ENCODE data around the gene C17orf114.

Gene C17orf114

GRCh38 chr17:4788159-4788806 lies 13.8 kb downstream of the C17orf114 start:
- no peak for DNase-seq (ENCODE audit: low spot score)

DNA sequence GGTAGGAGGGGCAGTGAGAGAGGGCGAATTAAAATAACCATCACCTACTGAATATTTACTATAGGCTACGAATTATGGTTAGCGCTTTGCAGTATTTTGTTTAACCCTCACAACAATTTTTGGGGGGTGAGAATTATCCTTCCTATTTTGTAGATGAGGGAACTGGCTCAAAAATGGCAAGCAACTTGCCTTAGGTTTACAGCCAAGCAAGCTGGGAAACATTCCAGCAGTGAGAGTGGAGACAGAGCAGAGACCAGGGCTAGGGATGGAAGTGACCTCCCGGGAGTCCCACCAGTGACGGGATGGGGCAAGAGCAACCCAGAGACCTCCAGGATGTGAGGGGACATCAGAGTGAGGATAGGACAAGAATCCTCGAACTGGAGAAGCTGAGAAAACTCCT lies 15.6 kb downstream of the C17orf114 start:
- DNase-seq (ENCODE audit: low spot score), result no peak

- no peak for DNase-seq (ENCODE audit: low spot score)
These were observed 16.0 kb downstream of the C17orf114 start, which contains the start of gene VMO1 for GRCh38 chr17:4786106-4786511. Gene VMO1 (minus strand): TSS chr17:4786364. CDS start chr17:4786352, 12 bp downstream.

GRCh38 chr17:4785311-4786105 lies 16.6 kb downstream of the C17orf114 start:
- DNase-seq (ENCODE audit: low spot score), result no peak

DNA sequence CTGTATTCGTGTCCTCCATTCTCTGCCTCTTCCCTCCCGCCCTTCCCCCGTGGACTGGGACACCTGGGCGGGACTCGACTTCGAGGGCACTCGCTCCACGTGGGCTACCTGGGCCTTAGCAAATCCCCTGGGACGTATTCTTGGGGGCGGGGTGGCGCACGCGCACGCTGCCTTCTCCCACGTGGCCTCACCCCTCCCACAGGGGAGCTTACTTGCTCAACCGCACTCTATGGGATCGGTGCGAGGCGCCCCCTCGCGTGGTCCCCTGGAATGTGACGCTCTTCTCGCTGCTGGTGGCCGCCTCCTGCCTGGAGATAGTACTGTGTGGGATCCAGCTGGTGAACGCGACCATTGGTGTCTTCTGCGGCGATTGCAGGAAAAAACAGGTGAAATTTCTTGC lies 19.5 kb downstream of the C17orf114 start:
- no peak for DNase-seq (ENCODE audit: low spot score)

DNA sequence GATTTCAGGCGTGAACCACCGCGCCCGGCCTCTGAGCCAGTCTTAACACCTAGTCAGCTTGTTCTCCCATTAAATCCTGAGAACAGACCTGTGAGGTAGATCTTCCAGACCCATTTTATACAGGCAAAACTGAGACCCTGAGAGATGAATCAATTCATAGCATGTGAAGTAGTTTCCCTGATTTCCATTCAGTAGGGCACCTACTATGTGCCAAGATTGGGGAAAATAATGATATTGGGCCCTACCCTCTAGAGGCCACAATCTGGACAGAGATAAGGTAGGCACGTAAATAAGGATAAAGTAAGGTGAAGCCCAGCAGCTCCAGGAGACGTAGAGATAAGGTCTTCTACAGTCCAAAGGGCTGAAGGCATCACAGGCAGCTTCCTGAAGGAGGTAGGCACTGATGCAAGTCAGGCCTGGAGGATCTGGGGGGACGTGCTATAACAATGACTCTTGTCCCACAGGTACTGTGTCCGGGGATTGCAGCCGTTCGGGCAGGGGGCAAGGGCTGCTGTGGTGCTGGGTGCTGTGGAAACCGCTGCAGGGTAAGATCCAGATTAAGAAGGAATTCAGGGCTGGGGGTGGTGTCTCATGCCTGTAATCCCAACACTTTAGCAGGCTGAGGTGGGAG lies 21.7 kb downstream of the C17orf114 start:
- no peak for DNase-seq (ENCODE audit: low spot score)

GRCh38 chr17:4777969-4778760 lies 24.0 kb downstream of the C17orf114 start:
- DNase-seq (ENCODE audit: low spot score), result no peak

- DNase-seq (ENCODE audit: low spot score), result no peak
These were observed 29.9 kb downstream of the C17orf114 start for GRCh38 chr17:4772235-4772613.

- no peak for DNase-seq (ENCODE audit: low spot score)
These were observed 30.5 kb downstream of the C17orf114 start, which contains the start of gene TM4SF5 for GRCh38 chr17:4771519-4772234. Gene TM4SF5 (plus strand): TSS chr17:4771886. CDS start chr17:4771923, 37 bp downstream.

- DNase-seq (ENCODE audit: low spot score), result no peak
These were observed 32.5 kb downstream of the C17orf114 start for GRCh38 chr17:4769628-4770027.

DNA sequence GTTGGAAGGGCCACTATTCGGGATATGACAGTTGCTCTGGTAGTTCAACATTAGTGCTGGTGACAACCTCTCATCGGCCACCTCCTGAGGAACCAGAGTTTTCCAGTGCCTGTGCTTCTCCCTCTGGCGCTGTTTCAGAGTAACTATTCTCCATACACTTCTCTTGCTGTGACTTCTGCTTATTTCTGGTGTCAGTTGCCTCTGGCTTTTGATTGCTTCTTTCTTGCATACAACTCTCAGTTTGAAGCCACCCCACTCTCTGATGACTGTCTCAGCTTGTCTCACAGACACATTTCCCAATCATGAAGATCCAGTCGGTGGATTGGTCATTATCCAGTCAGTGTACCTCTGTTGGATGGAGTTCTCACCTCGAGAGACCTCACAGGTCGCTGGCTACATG lies 33.8 kb downstream of the C17orf114 start:
- no peak for DNase-seq (ENCODE audit: low spot score)

DNA sequence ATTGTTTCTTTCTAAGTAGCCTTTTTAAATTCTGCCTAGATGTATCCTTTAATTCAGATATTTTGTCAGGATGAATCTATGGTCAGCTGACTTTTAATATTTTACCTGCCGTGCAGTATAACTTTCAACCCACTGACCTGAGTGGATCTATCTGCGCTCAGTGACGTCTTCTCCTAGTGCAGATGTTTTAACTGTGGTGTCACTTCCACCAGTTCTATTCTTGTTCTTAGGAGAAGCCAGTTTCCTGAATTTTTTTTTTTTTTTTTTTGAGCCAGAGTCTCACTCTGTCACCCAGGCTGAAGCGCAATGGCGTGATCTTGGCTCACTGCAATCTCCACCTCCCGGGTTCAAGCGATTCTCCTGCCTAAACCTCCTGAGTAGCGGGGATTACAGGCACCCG lies 35.4 kb downstream of the C17orf114 start:
- DNase-seq (ENCODE audit: low spot score), result no peak

- DNase-seq (ENCODE audit: low spot score), result no peak
These were observed 35.9 kb downstream of the C17orf114 start for GRCh38 chr17:4766201-4766600.

DNA sequence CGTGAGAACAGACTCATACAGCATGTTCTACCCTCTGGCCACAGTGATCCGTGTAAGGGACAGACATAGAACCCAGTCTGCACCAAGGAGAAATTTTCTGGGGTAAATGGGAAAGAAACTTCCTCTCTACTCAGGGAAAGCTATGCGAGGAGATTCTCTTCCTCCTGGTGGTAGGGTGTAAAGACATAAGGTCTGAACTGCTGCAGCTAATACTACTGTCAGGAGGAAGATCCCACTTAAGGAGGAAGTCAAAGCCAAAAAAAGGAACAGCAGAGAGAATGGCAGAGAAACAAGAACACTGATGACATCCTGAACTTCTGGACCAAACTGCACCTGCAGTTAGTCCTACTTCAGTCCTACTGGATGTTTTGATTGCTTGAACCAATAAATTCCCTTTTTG lies 37.5 kb downstream of the C17orf114 start:
- no peak for DNase-seq (ENCODE audit: low spot score)

GRCh38 chr17:4759776-4760236 lies 42.3 kb downstream of the C17orf114 start:
- no peak for DNase-seq (ENCODE audit: low spot score)

DNA sequence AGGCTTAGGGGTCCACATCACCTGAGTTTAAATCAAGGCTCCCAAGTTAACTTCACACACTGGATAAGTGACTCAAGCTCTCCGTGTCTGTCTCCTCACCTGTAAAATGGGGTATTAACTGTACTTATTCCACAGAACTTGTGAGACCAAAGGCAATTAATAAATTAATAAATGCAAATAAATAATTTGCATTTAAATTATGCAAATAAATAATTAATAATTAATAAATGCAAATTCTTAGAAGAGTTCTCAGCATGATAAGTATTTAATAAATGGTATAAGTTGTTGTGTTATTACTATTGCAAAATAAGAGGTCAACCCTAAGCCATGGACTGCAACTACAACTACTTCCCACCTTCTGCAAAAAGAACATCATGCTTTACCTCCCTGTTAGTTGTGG lies 48.7 kb downstream of the C17orf114 start:
- DNase-seq (ENCODE audit: low spot score), result no peak

DNA sequence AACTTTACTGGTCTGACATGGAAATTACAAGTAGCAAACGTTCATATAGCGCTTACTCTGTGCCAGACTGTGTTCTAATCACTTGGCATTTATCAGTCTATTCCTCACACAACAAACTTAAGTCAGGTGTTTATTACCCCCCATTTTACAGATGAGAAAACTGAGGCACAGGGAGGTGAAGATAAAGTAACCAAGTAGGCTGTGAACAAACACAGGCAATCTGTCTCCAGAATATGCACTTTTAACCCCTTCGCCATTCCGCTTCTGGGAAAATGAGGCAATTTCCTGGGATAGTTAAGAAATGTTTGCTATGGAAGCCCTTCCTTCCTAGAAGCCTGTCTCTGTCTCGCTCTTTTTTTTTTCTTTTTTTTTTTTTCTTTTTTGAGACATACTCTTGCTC lies 50.2 kb downstream of the C17orf114 start:
- no peak for DNase-seq (ENCODE audit: low spot score)

All from mesenteric fat pad (tissue), 1 donor.